Mucosa of gallbladder (tissue), 1 donor: ENCODE measurements around the gene KERA. TPM values are rescaled to one million over a fixed set of nuclear protein-coding genes. Genes with fewer than 3 reads are reported as not detected.

Experiments
- DNase-seq: peaks from one replicate; pipeline ENCODE4 v3.0.0-alpha.2; 2020; ENCODE audit warnings: low spot score
- total RNA-seq: library from RNA; stranded (reverse); gene quantifications from one replicate; pipeline ENCODE4 v1.2.1, GENCODE V29; 2021
- donor health status: DM: no; HTN: no; CAD: no.

Gene KERA
- total RNA-seq, 1 donor from 2014 or later: not detected

- DNase-seq: no peak
Measured at GRCh38 chr12:91009319-91009950, 48.4 kb downstream of the KERA start.

GRCh38 chr12:91007531-91008290 lies 50.1 kb downstream of the KERA start:
- no peak for DNase-seq

GRCh38 chr12:91004872-91005271 lies 53.0 kb downstream of the KERA start, which contains the start of gene EPYC:
Gene EPYC, minus strand, starts transcription at chr12:91004972. Its CDS starts 2,407 bp downstream, at chr12:91002565.
- DNase-seq: no peak

GRCh38 chr12:91003737-91004136 lies 54.1 kb downstream of the KERA start:
- DNase-seq: no peak

- DNase-seq: no peak
Measured at GRCh38 chr12:91001306-91001705, 56.5 kb downstream of the KERA start.

Other genes with a start within 250 kb of the KERA start
- gene CCER1, start 102.8 kb downstream of the KERA start, total RNA-seq: not detected
- gene EPYC, start 53.1 kb downstream of the KERA start, total RNA-seq: not detected
- gene LUM, start 53.5 kb upstream of the KERA start, total RNA-seq: 172 TPM
- 387 TPM for gene DCN, start 124.8 kb upstream of the KERA start, total RNA-seq